Measurements from ENCODE around the gene NKX6-1.

DNA sequence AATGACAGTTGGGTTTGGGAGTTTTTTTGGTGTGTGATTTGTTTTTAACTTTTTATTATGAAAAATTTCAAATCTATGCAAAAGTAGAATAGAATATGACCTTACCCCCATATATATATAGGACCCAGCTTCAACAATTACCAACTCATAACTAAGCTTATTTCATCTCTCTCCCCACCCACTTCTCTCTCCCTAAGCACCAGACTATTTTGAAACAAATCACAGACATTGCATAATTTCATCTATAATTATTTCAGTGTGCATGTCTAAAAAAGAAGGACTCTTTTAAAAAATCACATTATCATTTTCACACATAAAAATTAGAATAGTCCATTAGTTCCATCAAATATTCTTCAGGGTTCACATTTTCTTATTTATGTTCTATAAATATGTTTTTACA, 28.3 kb upstream of the NKX6-1 start:
- TF ChIP-seq, protein P1, sequence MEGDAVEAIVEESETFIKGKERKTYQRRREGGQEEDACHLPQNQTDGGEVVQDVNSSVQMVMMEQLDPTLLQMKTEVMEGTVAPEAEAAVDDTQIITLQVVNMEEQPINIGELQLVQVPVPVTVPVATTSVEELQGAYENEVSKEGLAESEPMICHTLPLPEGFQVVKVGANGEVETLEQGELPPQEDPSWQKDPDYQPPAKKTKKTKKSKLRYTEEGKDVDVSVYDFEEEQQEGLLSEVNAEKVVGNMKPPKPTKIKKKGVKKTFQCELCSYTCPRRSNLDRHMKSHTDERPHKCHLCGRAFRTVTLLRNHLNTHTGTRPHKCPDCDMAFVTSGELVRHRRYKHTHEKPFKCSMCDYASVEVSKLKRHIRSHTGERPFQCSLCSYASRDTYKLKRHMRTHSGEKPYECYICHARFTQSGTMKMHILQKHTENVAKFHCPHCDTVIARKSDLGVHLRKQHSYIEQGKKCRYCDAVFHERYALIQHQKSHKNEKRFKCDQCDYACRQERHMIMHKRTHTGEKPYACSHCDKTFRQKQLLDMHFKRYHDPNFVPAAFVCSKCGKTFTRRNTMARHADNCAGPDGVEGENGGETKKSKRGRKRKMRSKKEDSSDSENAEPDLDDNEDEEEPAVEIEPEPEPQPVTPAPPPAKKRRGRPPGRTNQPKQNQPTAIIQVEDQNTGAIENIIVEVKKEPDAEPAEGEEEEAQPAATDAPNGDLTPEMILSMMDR (IDR thresholded peaks at IDR 0.05) = no peak
- TF ChIP-seq POLR2AphosphoS5 (IDR thresholded peaks at IDR 0.05) = no peak
- TF ChIP-seq POLR2A (IDR thresholded peaks at IDR 0.05) = no peak
